Endothelial cell of umbilical vein (primary cell): ENCODE measurements around the gene ARL4C. TPM values are rescaled to one million over a fixed set of nuclear protein-coding genes. Genes with fewer than 3 reads are reported as not detected.

Experiments used
- BruUV-seq: library from RNA; stranded (reverse); fragments of 400-500 nt; replicated peaks from 2 replicates; lab custom pipeline; 2021; lab: Mats Ljungman, UMichigan
- CTCF ChIA-PET: fragments of 300-600, 350-600 bp; sonication (Branson Sonifier 250); formaldehyde crosslinking; loops from one replicate; lab custom pipeline; 2021; ENCODE audit warnings: antibody characterized with exemption, inconsistent platforms; lab: Charles Lee
- POLR2A ChIA-PET: fragments of 300-600, 350-600 bp; sonication (Branson Sonifier 250); formaldehyde crosslinking; loops from one replicate; lab custom pipeline; 2021; ENCODE audit warnings: antibody characterized with exemption, inconsistent platforms; lab: Charles Lee
- DNase-seq: peaks from one replicate; pipeline ENCODE4 v3.0.0-alpha.2; 2011; ENCODE audit warnings: low read depth, low spot score
- FAIRE-seq: peaks from 2 replicates; lab custom pipeline; 2011; peaks lifted over from hg19 to GRCh38; lab: Jason Lieb, UNC
- H2AFZ ChIP-seq: 2 replicates; pipeline ENCODE4 v1.6.0; 2012; ENCODE audit warnings: low read depth, low read length, control low read depth, inconsistent platforms
- H3K27ac ChIP-seq: 2 replicates; pipeline ENCODE4 v1.5.1; 2011; ENCODE audit warnings: low read depth, mild to moderate bottlenecking, control low read depth, low read length, moderate library complexity; ENCODE audit not compliant: insufficient read depth
- H3K27me3 ChIP-seq, 2 experiments: 2 replicates each; pipeline versions ENCODE4 v1.6.0 to v1.6.1; 2011; ENCODE audit warnings: low read length in 2 of 2, mixed read lengths in 1 of 2; ENCODE audit not compliant: control insufficient read depth in 2 of 2, insufficient read depth in 2 of 2
- H3K36me3 ChIP-seq, 2 experiments: 2 replicates in 1 of 2; 3 replicates in 1 of 2; pipeline ENCODE4 v1.5.1; 2011; ENCODE audit warnings: low read length in 2 of 2, mild to moderate bottlenecking in 1 of 2, moderate library complexity in 1 of 2; ENCODE audit not compliant: control insufficient read depth in 2 of 2, insufficient read depth in 2 of 2; ENCODE audit errors: extremely low read depth in 1 of 2
- H3K4me1 ChIP-seq: 3 replicates; pipeline ENCODE4 v1.5.1; 2011; ENCODE audit warnings: mild to moderate bottlenecking, low read length; ENCODE audit not compliant: control insufficient read depth, insufficient read depth; ENCODE audit errors: extremely low read depth
- H3K4me2 ChIP-seq: 2 replicates; pipeline ENCODE4 v1.6.1; 2011; ENCODE audit warnings: low read length, control low read depth, mixed read lengths; ENCODE audit not compliant: insufficient read depth
- H3K4me3 ChIP-seq, 3 experiments: fragments of 200-600 bp in 1 of 3; sonication (generic), shearing (Covaris generic) in 1 of 3; replicated peaks in 1 of 3; 2 replicates each; pipeline ENCODE4 v1.5.1; 2011 to 2016; ENCODE audit warnings: control low read depth in 3 of 3, low read length in 3 of 3, mild to moderate bottlenecking in 2 of 3, inconsistent platforms in 1 of 3, low read depth in 1 of 3, moderate library complexity in 1 of 3; ENCODE audit not compliant: insufficient read depth in 1 of 3
- H3K79me2 ChIP-seq: 2 replicates; pipeline ENCODE4 v1.6.0; 2012; ENCODE audit warnings: low read length, inconsistent platforms; ENCODE audit not compliant: control insufficient read depth, insufficient read depth
- H3K9ac ChIP-seq: replicated peaks from 2 replicates; pipeline ENCODE3; 2011; ENCODE audit warnings: low read length, control low read depth; ENCODE audit not compliant: insufficient read depth; ENCODE audit errors: extremely low read depth
- H3K9me1 ChIP-seq: replicated peaks from 3 replicates; pipeline ENCODE4 v1.6.0; 2011; ENCODE audit warnings: mild to moderate bottlenecking, low read length; ENCODE audit not compliant: control insufficient read depth, insufficient read depth; ENCODE audit errors: extremely low read depth
- H3K9me3 ChIP-seq: replicated peaks from 2 replicates; pipeline ENCODE4 v1.5.1; 2012; ENCODE audit warnings: low read length, inconsistent platforms; ENCODE audit not compliant: control insufficient read depth, insufficient read depth
- H4K20me1 ChIP-seq: replicated peaks from 2 replicates; pipeline ENCODE3; 2011; ENCODE audit warnings: mild to moderate bottlenecking, low read length; ENCODE audit not compliant: control insufficient read depth, insufficient read depth; ENCODE audit errors: extremely low read depth
- CTCF ChIP-seq, 2 donors: IDR thresholded peaks; 1 replicate in 1 of 2; 2 replicates in 1 of 2; pipeline ENCODE4 v1.5.1; 2011; ENCODE audit warnings: low read length in 2 of 2, mild to moderate bottlenecking in 2 of 2, moderate library complexity in 2 of 2, control low read depth in 1 of 2, inconsistent platforms in 1 of 2, low read depth in 1 of 2; ENCODE audit not compliant: insufficient read depth in 1 of 2; ENCODE audit errors: extremely low read depth in 1 of 2
- EZH2 ChIP-seq: IDR thresholded peaks from 2 replicates; pipeline ENCODE4 v1.6.1; 2012; ENCODE audit warnings: borderline replicate concordance, low read depth, mild to moderate bottlenecking, moderate library complexity, low read length, inconsistent platforms; ENCODE audit not compliant: severe bottlenecking
- FOS ChIP-seq: IDR thresholded peaks from 2 replicates; pipeline ENCODE4 v1.6.1; 2011; ENCODE audit warnings: mild to moderate bottlenecking, low read length, moderate library complexity, borderline replicate concordance; ENCODE audit not compliant: insufficient read depth
- GATA2 ChIP-seq: IDR thresholded peaks from 2 replicates; pipeline ENCODE4 v1.7.0; 2011; ENCODE audit warnings: low read depth, mild to moderate bottlenecking, moderate library complexity, mixed read lengths, low read length; ENCODE audit not compliant: insufficient read length, insufficient read depth
- JUN ChIP-seq: IDR thresholded peaks from 2 replicates; pipeline ENCODE4 v1.6.1; 2011; ENCODE audit warnings: borderline replicate concordance, low read depth; ENCODE audit not compliant: insufficient read length, insufficient read depth
- MAX ChIP-seq: IDR thresholded peaks from 2 replicates; pipeline ENCODE4 v1.6.1; 2011; ENCODE audit not compliant: insufficient read depth, insufficient read length
- MYC ChIP-seq: IDR thresholded peaks from one replicate; pipeline ENCODE4 v1.6.1; 2011; ENCODE audit warnings: mild to moderate bottlenecking, low read depth, low read length
- POLR2A ChIP-seq: IDR thresholded peaks from 2 replicates; pipeline ENCODE4 v1.6.1; 2012; ENCODE audit warnings: low read depth, mild to moderate bottlenecking, control low read depth, low read length
- POLR2AphosphoS5 ChIP-seq: IDR thresholded peaks from 2 replicates; pipeline ENCODE4 v1.6.1; 2012; ENCODE audit warnings: low read depth, mild to moderate bottlenecking, control low read depth, low read length, moderate library complexity; ENCODE audit not compliant: insufficient read depth
- dilution Hi-C: fragments of 300-500 bp; cut with MboI; formaldehyde crosslinking; loops from one replicate; pipeline ENCODE4 v1.15.0; 2019; ENCODE audit warnings: low sequenced_read_pairs; ENCODE audit not compliant: extremely low pct_ligation_motif_present
- intact Hi-C: fragments of 100-400 bp; cut with micrococcal nuclease; formaldehyde crosslinking; loops from one replicate; pipeline ENCODE4 v1.10.0; 2022
- polyA plus RNA-seq, 4 experiments: library from polyadenylated mRNA; depleted of rRNA in 3 of 4; stranded (reverse) in 3 of 4; unstranded in 1 of 4; fragments of >200 nt; gene quantifications; 2 replicates each; pipeline versions ENCODE4 v1.2.1 to v1.2.3, GENCODE V29; 2011 to 2012; ENCODE audit warnings: missing spikeins in 1 of 4
- total RNA-seq: library from RNA; stranded (reverse); gene quantifications from 2 replicates; pipeline ENCODE4 v1.2.3, GENCODE V29; 2021

The ARL4C gene
- total and polyA plus RNA-seq, 2 donors (not counting 3 experiments of a cell fraction or from before 2014, with no cell fraction given) = 5.5 to 10.5 TPM

- Histone ChIP-seq H3K27me3 (peaks cover 2 to 3% of the 10 kb centered on the region in 2 experiments), H3K9me3 (no peaks in the 10 kb centered on the region), H3K4me1 (no peaks in the 10 kb centered on the region), H4K20me1 (no peaks in the 10 kb centered on the region), H3K9me1 (no peaks in the 10 kb centered on the region), H3K4me2 (no peak overlapping the region), H3K27ac (no peak overlapping the region), H3K36me3 (no peaks in the 10 kb centered on the region), H3K79me2 (no peaks in the 10 kb centered on the region), H3K9ac (no peak overlapping the region), H3K4me3 (no peak overlapping the region), H2AFZ (no peak overlapping the region)
- BruUV-seq = no TSS peak
- ChIA-PET CTCF (interaction anchor here (1.2 to 2.2 kb wide), 2 partner anchors 31 to 603 kb away, joined by 7 to 9 read pairs; no protein-coding TSS in a partner anchor), POLR2A (no interaction called here)
- intact Hi-C loops (no loop called here), dilution Hi-C loops (no loop called here)
- DNase-seq (no peak), FAIRE-seq (no peak)
- TF ChIP-seq POLR2A (no peak), EZH2 (no peak), POLR2AphosphoS5 (no peak), MYC (no peak), MAX (no peak), FOS (no peak), GATA2 (no peak), CTCF (IDR thresholded peaks at IDR 0.05; ENCODE audit: extremely low read depth in 1 of 2, insufficient read depth in 1 of 2, low read depth in 1 of 2, low read length in 2 of 2) (no peak), JUN (no peak)
Observed at GRCh38 chr2:234514099-234514498, 17.2 kb upstream of the ARL4C start.
